ENCODE results near the gene GPR82. TPM values are rescaled to one million over a fixed set of nuclear protein-coding genes. Genes with fewer than 3 reads are reported as not detected.

GPR82 gene
- total RNA-seq, 2 donors from 2014 or later, result not detected

GRCh38 chrX:41707218-41707617, 16.8 kb upstream of the GPR82 start:
- WGBS, 2 experiments (ENCODE audit: insufficient coverage in 1 of 2, insufficient read length in 1 of 2), result 94% methylated on average over 1 of the region's 1 CpG; no CpG with 5 or more reads in 1 of the 2 experiments
- Histone ChIP-seq H3K36me3 (ENCODE audit: control insufficient read depth, insufficient read depth, low read length) (no peaks in the 10 kb centered on the region), H3K9ac (ENCODE audit: extremely low read depth, low read length, poor library complexity, severe bottlenecking) (no peak overlapping the region), H3K9me3 (ENCODE audit: control insufficient read depth, low read length) (no peaks in the 10 kb centered on the region), H3K4me1 (ENCODE audit: control insufficient read depth, insufficient read depth, low read length) (no peaks in the 10 kb centered on the region), H3K27me3 (ENCODE audit: control insufficient read depth, insufficient read depth, low read length, poor library complexity, severe bottlenecking) (no peaks in the 10 kb centered on the region), H3K27ac (ENCODE audit: low read depth, low read length) (no peak overlapping the region), H3K4me3 (ENCODE audit: low read length) (no peak overlapping the region)
- Mint-ChIP-seq H3K27me3 (ENCODE audit: insufficient read depth) (no peaks in the 10 kb centered on the region), H3K27ac (no peak overlapping the region), H3K9me3 (peaks cover 31% of the 10 kb centered on the region), H3K36me3 (ENCODE audit: low read depth) (peaks cover 2% of the 10 kb centered on the region), H3K4me3 (no peak overlapping the region), H3K4me1 (peaks cover 4% of the 10 kb centered on the region)
- no peak for DNase-seq
- TF ChIP-seq, protein P1, sequence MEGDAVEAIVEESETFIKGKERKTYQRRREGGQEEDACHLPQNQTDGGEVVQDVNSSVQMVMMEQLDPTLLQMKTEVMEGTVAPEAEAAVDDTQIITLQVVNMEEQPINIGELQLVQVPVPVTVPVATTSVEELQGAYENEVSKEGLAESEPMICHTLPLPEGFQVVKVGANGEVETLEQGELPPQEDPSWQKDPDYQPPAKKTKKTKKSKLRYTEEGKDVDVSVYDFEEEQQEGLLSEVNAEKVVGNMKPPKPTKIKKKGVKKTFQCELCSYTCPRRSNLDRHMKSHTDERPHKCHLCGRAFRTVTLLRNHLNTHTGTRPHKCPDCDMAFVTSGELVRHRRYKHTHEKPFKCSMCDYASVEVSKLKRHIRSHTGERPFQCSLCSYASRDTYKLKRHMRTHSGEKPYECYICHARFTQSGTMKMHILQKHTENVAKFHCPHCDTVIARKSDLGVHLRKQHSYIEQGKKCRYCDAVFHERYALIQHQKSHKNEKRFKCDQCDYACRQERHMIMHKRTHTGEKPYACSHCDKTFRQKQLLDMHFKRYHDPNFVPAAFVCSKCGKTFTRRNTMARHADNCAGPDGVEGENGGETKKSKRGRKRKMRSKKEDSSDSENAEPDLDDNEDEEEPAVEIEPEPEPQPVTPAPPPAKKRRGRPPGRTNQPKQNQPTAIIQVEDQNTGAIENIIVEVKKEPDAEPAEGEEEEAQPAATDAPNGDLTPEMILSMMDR (conservative IDR thresholded peaks at IDR 0.05), result no peak

DNA sequence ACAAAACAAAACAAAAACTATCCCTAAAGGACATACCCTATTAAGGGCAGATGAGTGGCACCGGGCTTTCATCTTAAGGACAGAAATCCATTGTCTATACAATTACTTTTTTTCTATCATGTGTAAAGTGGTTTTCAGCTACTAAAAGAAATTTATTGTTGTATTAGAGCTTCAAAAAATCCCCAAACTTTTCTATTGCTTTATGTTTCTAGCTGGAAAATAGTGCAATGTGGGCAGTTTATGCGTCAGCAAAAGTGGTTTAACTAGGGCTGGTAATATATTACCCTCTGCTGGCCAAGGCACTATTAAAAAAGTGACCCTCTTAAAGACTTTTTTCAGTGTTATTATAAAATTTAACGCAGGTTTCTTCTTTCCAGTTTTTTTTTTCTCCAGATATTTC, 15.5 kb upstream of the GPR82 start:
- no peak overlapping the region for H3K4me3 Mint-ChIP-seq
- peaks cover 4% of the 10 kb centered on the region for H3K4me1 Mint-ChIP-seq
- Histone ChIP-seq H3K27me3 (ENCODE audit: control insufficient read depth, insufficient read depth, low read length, poor library complexity, severe bottlenecking) (no peaks in the 10 kb centered on the region), H3K9ac (ENCODE audit: extremely low read depth, low read length, poor library complexity, severe bottlenecking) (no peak overlapping the region), H3K27ac (ENCODE audit: low read depth, low read length) (no peak overlapping the region), H3K4me3 (ENCODE audit: low read length) (no peak overlapping the region), H3K4me1 (ENCODE audit: control insufficient read depth, insufficient read depth, low read length) (no peaks in the 10 kb centered on the region), H3K9me3 (ENCODE audit: control insufficient read depth, low read length) (no peaks in the 10 kb centered on the region), H3K36me3 (ENCODE audit: control insufficient read depth, insufficient read depth, low read length) (no peaks in the 10 kb centered on the region)
- no peaks in the 10 kb centered on the region for H3K36me3 Mint-ChIP-seq (ENCODE audit: low read depth)
- 90% methylated on average over 2 of the region's 3 CpGs; no CpG with 5 or more reads in 1 of the 2 experiments for WGBS, 2 experiments (ENCODE audit: insufficient coverage in 1 of 2, insufficient read length in 1 of 2)
- H3K27ac Mint-ChIP-seq, result no peak overlapping the region
- TF ChIP-seq, protein P1 (conservative IDR thresholded peaks at IDR 0.05), result no peak
- no peaks in the 10 kb centered on the region for H3K27me3 Mint-ChIP-seq (ENCODE audit: insufficient read depth)
- H3K9me3 Mint-ChIP-seq, result peaks cover 30% of the 10 kb centered on the region
- no peak for DNase-seq

DNA sequence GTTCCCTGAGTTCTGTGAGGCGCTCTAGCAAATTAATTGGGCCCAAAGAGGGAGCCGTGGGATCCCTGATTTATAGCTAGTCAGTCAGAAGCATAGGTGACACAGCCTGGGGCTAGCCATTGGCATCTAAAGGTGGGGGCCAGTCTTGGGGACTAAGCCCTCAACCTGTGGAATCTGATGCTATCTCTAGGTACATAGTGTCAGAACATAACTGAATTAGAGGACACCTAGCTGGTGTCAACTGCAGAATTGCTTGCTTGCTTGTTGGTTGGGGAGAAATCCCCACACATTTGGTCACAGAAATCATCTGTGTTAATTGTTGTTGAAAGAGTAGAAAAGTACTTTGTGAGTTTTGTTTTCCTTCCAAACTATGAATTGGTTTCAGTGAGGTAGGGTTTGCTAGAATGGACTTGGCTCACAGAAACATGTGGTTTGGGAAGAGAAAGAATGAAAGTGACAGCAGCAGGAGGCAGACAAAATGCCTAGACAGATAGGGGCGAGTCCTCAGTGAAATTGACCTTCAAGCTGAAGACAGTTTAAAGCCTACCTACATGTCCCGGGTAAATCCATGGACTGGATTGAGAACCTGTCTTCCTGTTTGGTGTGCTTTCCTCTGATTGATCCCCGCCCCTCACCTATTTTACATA, 12.8 kb upstream of the GPR82 start:
- Histone ChIP-seq H3K36me3 (ENCODE audit: control insufficient read depth, insufficient read depth, low read length) (no peaks in the 10 kb centered on the region), H3K9me3 (ENCODE audit: control insufficient read depth, low read length) (no peaks in the 10 kb centered on the region), H3K27ac (ENCODE audit: low read depth, low read length) (no peak overlapping the region), H3K4me3 (ENCODE audit: low read length) (no peak overlapping the region), H3K4me1 (ENCODE audit: control insufficient read depth, insufficient read depth, low read length) (no peaks in the 10 kb centered on the region), H3K9ac (ENCODE audit: extremely low read depth, low read length, poor library complexity, severe bottlenecking) (no peak overlapping the region), H3K27me3 (ENCODE audit: control insufficient read depth, insufficient read depth, low read length, poor library complexity, severe bottlenecking) (no peaks in the 10 kb centered on the region)
- Mint-ChIP-seq H3K4me3 (no peak overlapping the region), H3K27ac (no peak overlapping the region), H3K27me3 (ENCODE audit: insufficient read depth) (no peaks in the 10 kb centered on the region), H3K9me3 (peaks cover 38% of the 10 kb centered on the region), H3K36me3 (ENCODE audit: low read depth) (no peaks in the 10 kb centered on the region), H3K4me1 (peaks cover 4% of the 10 kb centered on the region)
- 89 to 95% methylated on average over 4 to 5 of the region's 5 CpGs for WGBS, 2 experiments (ENCODE audit: insufficient coverage in 1 of 2, insufficient read length in 1 of 2)
- TF ChIP-seq, protein P1 (conservative IDR thresholded peaks at IDR 0.05), result no peak
- DNase-seq, result no peak

Measured in endodermal cell (in vitro differentiated cells).